Stimulated activated CD8-positive, alpha-beta memory T cell treated with anti-CD3 and anti-CD28 coated beads, Interleukin-4, amount 100 ng/mL, for 48 hours (primary cell): Measurements from ENCODE around the gene RBM3.

Source experiments
- DNase-seq: peaks from one replicate; pipeline ENCODE4 v3.0.0-alpha.2; 2020

Gene RBM3

GRCh38 chrX:48626401-48627298 is 52.4 kb downstream of the RBM3 start:
- DNase-seq, result no peak
